ENCODE results near the gene RPS3. TPM values are rescaled to one million over a fixed set of nuclear protein-coding genes. Genes with fewer than 3 reads are reported as not detected.

The RPS3 gene
- total RNA-seq, 1 donor from 2014 or later: 2,045 TPM

DNA sequence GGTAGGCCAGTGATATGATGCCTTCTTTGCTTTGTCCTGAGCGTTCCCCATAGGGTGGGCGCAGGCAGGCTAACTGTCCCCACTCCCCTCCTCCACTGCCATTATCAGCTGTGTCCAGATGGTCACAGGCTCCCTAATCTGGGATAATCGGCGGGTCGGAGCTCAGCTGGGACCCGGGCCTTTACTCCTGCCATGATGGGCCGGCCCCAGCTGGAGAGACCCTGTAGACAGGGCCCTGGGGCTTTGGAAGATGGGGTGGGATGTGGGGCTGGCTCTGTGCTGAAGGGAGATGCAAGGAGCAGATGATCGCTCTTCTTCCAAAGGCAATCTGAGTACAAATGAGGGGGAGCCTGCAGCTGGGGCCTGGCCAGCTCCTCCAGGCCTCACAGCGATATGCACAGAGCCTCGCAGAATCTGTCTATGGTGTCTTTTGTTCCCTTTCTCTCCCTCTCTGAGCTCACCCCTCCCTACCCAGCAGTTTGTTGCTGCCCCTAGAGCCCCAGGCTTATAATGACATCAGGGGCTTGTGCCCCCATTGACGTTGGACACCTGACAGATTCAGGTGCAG is 21.8 kb downstream of the RPS3 start:
- TF ChIP-seq, protein P1, sequence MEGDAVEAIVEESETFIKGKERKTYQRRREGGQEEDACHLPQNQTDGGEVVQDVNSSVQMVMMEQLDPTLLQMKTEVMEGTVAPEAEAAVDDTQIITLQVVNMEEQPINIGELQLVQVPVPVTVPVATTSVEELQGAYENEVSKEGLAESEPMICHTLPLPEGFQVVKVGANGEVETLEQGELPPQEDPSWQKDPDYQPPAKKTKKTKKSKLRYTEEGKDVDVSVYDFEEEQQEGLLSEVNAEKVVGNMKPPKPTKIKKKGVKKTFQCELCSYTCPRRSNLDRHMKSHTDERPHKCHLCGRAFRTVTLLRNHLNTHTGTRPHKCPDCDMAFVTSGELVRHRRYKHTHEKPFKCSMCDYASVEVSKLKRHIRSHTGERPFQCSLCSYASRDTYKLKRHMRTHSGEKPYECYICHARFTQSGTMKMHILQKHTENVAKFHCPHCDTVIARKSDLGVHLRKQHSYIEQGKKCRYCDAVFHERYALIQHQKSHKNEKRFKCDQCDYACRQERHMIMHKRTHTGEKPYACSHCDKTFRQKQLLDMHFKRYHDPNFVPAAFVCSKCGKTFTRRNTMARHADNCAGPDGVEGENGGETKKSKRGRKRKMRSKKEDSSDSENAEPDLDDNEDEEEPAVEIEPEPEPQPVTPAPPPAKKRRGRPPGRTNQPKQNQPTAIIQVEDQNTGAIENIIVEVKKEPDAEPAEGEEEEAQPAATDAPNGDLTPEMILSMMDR (IDR thresholded peaks at IDR 0.05; ENCODE audit: insufficient read depth, low read length, poor library complexity, severe bottlenecking): no peak
- DNase-seq (ENCODE audit: low read depth): no peak
- H3K36me3 ChIP-seq (ENCODE audit: control insufficient read depth, insufficient read depth, low read length): no peaks in the 10 kb centered on the region
- no peaks in the 10 kb centered on the region for H3K27me3 ChIP-seq (ENCODE audit: control insufficient read depth, insufficient read depth, low read length)
- H3K4me3 ChIP-seq (ENCODE audit: low read depth, low read length): no peak overlapping the region

DNA sequence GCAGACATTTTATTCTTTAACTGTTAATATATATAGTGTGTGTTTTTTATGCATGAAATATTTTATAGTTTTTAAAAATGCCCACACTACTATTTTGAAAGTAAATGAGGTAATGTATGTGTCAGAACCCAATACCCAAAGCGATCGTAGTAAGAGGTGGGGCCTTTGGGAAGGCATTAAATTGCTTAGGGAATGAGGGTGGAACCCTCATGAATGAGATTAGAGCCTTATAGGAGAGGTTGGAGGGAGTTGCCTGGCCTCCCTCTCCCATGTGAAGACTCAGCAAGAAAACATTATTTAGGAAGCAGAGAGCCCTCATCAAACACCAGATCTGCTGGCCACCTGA is 22.6 kb downstream of the RPS3 start:
- TF ChIP-seq, protein P1 (IDR thresholded peaks at IDR 0.05; ENCODE audit: insufficient read depth, low read length, poor library complexity, severe bottlenecking): no peak
- no peak for DNase-seq (ENCODE audit: low read depth)
- Histone ChIP-seq H3K4me3 (ENCODE audit: low read depth, low read length) (no peak overlapping the region), H3K27me3 (ENCODE audit: control insufficient read depth, insufficient read depth, low read length) (no peaks in the 10 kb centered on the region), H3K36me3 (ENCODE audit: control insufficient read depth, insufficient read depth, low read length) (no peaks in the 10 kb centered on the region)

DNA sequence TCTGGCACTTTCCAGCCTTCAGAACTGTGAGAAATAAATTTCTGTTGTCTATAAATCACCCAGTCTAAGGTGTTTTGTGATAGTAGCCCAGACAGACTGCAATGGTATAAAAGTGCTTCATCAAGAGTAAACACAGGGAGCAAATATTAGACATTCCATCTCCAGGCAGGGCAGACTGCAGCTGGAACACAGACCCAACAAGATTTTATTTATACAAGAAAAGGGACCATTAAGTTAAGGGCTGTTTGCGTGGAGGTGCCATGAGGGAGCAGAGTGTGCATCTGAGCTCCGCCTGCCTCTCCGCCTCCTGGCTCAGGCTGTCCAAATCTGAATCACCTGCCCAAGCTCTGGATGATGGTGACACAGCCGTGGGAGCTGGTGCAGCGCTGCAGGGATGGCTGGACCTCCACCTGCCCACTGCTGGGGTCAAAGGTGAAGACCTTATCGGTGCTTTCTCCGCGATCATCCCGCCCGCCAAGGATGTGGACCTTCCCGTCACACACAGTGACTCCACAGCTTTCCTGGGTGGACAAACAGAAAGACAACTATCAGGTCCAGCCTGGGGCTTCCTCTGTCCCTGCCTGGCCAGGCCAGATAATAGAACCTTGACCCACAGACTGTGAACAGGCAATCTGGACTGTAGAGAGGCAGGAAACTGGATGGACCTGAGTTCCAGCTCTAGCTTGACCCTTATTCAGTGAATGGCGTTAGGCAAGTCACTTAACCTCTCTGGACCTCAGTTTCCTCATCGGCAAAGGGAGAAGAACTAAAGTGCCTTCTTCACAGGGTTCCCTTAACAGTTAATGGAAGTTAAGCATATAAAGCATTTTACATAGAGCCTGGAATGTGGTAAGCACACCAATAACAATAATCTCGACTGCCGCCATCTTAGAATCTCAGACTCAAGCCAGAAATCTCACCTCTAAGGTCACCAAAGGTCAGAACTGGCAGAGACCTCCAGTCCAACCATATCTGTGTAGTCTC is 23.2 kb downstream of the RPS3 start:
- no peak overlapping the region for H3K4me3 ChIP-seq (ENCODE audit: low read depth, low read length)
- no peak for DNase-seq (ENCODE audit: low read depth)
- TF ChIP-seq, protein P1 (IDR thresholded peaks at IDR 0.05; ENCODE audit: insufficient read depth, low read length, poor library complexity, severe bottlenecking): no peak
- H3K27me3 ChIP-seq (ENCODE audit: control insufficient read depth, insufficient read depth, low read length): no peaks in the 10 kb centered on the region
- no peaks in the 10 kb centered on the region for H3K36me3 ChIP-seq (ENCODE audit: control insufficient read depth, insufficient read depth, low read length)

DNA sequence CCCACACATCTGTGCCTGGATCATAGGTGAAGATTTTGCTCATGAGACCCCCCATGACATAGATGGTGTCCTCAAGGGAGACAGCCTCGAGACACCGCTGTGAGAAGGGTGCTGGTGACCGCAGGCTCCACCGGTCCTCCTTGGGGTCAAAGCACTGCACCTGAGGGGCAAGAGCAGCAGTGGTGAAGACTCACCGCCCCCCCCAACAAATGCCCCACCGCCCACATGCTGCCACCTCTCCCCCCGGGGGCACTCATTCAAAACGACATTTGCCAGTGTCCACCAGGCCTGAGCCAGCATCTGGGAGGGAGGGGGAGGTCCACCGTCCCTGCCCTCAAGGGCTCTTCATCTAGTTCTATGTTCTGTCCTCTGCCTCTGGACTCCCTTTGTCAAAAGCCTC is 24.4 kb downstream of the RPS3 start:
- H3K4me3 ChIP-seq (ENCODE audit: low read depth, low read length): no peak overlapping the region
- TF ChIP-seq, protein P1 (IDR thresholded peaks at IDR 0.05; ENCODE audit: insufficient read depth, low read length, poor library complexity, severe bottlenecking): no peak

DNA sequence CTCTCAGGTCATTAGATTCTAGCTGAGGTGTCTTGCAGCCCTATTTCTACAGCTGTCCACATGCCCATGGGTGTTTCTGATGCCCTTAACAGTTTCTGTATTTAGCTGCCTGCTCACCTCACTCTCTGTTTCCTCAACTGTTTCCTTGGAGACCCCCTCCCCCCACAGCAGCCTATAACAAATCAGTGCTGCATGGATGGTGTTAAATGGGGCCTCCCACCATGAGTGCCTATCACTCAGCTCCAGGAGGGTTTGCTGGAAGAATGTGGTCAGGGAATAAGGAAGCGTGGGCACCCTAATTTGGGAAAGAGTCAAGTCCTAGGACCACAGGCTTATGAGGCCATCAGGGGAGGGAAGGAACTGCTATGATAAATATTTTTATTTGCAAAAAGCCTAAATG is 25.1 kb downstream of the RPS3 start:
- H3K27me3 ChIP-seq (ENCODE audit: control insufficient read depth, insufficient read depth, low read length): peaks cover 11% of the 10 kb centered on the region
- TF ChIP-seq, protein P1 (IDR thresholded peaks at IDR 0.05; ENCODE audit: insufficient read depth, low read length, poor library complexity, severe bottlenecking): no peak
- DNase-seq (ENCODE audit: low read depth): no peak

More for the DNA sequence above, 24.4 kb downstream of the RPS3 start:
- H3K36me3 ChIP-seq (ENCODE audit: control insufficient read depth, insufficient read depth, low read length): no peaks in the 10 kb centered on the region
- peaks cover 5% of the 10 kb centered on the region for H3K27me3 ChIP-seq (ENCODE audit: control insufficient read depth, insufficient read depth, low read length)
- no peak for DNase-seq (ENCODE audit: low read depth)

More for the DNA sequence above, 25.1 kb downstream of the RPS3 start:
- no peaks in the 10 kb centered on the region for H3K36me3 ChIP-seq (ENCODE audit: control insufficient read depth, insufficient read depth, low read length)
- no peak overlapping the region for H3K4me3 ChIP-seq (ENCODE audit: low read depth, low read length)
